ENCODE data around the gene RNF213.

RNF213 gene

DNA sequence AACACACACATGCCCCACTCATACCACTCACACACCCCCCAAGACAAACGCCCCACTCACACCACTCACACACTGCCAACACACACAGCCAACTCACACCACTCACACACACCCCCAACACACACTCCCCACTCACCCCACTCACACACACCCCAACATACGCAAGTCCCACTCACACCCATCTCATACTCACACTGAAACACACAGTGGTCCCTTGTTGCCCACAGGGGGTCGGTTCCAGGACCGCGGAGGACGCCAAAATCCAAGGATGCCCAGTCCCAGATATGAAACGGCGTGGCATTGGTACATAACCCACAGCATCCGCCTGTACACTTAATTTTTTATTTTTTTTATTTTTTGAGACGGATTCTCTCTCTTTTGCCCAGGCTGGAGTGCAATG is 20.9 kb downstream of the RNF213 start:
- TF ChIP-seq, protein P1, sequence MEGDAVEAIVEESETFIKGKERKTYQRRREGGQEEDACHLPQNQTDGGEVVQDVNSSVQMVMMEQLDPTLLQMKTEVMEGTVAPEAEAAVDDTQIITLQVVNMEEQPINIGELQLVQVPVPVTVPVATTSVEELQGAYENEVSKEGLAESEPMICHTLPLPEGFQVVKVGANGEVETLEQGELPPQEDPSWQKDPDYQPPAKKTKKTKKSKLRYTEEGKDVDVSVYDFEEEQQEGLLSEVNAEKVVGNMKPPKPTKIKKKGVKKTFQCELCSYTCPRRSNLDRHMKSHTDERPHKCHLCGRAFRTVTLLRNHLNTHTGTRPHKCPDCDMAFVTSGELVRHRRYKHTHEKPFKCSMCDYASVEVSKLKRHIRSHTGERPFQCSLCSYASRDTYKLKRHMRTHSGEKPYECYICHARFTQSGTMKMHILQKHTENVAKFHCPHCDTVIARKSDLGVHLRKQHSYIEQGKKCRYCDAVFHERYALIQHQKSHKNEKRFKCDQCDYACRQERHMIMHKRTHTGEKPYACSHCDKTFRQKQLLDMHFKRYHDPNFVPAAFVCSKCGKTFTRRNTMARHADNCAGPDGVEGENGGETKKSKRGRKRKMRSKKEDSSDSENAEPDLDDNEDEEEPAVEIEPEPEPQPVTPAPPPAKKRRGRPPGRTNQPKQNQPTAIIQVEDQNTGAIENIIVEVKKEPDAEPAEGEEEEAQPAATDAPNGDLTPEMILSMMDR (IDR thresholded peaks at IDR 0.05; ENCODE audit: unreplicated experiment in 3 of 3): no peak
- H3K9me3 Mint-ChIP-seq: no peaks in the 10 kb centered on the region
- H3K4me3 Mint-ChIP-seq: no peak overlapping the region
- peaks cover 3% of the 10 kb centered on the region for H3K36me3 Mint-ChIP-seq (ENCODE audit: low read depth)
- no peaks in the 10 kb centered on the region for H3K27me3 Mint-ChIP-seq (ENCODE audit: low read depth)
- peaks cover 7% of the 10 kb centered on the region for H3K4me1 Mint-ChIP-seq
- no peak overlapping the region for H3K27ac Mint-ChIP-seq

DNA sequence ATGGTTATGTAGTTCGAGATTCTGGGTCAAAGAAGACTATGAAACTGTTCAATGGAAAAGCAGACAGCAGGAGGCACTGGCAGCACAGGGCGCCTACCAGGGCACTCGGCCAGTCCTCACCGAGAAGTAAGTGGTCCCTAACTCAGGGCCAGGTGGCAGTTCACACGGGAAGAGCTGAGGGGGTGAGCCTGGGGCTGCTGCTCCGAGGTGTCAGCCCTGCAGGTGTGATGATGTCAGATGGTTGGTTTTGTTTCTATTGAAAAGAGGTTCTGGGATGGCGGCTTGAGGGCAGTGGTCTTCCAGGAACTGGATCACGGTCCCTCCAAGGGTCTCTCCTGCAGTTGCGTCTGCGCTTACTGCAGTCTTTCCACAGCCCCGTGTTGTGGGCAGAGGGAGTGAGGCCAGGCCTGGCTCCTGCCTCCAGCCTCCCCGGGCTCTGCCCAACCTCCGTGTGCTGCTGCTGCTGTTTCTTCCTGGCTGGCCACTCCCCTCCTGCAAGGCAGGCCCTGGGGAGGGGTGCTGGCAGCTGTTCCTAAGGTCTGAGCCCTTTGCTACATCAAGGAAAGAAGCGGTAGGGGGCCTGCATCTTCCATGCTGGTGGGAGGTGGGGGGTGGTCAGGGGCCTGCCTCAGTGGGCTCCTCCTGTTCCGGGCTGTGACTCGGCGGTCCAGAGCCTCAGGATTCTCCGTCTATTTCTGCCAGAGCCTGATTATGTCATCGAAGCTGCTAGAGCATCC is 22.6 kb downstream of the RNF213 start:
- no peak overlapping the region for H3K27ac Mint-ChIP-seq
- H3K4me1 Mint-ChIP-seq: peaks cover 7% of the 10 kb centered on the region
- H3K9me3 Mint-ChIP-seq: no peaks in the 10 kb centered on the region
- TF ChIP-seq, protein P1 (IDR thresholded peaks at IDR 0.05; ENCODE audit: unreplicated experiment in 3 of 3): no peak
- peaks cover 7% of the 10 kb centered on the region for H3K36me3 Mint-ChIP-seq (ENCODE audit: low read depth)
- H3K4me3 Mint-ChIP-seq: no peak overlapping the region
- no peaks in the 10 kb centered on the region for H3K27me3 Mint-ChIP-seq (ENCODE audit: low read depth)

DNA sequence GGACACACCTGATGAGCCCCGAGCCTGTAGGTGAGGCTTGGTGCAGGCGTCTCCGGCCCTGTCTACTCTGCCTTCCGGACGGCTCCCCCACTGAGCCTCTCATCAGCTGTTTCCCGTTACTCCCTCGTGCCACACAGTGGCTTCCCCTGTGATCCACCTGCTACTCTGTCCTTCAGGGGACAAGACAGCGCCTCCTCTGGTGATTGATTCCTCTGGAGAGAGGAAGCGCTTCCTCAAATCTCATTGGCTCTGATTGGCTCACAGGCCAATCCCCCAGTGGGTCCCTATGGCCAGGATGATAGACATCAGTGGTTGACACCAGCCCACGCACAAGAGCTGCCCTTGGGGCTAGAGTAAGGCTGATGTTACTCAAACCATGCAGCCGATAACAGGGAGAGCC is 24.0 kb downstream of the RNF213 start:
- no peaks in the 10 kb centered on the region for H3K9me3 Mint-ChIP-seq
- peaks cover 10% of the 10 kb centered on the region for H3K4me1 Mint-ChIP-seq
- H3K27me3 Mint-ChIP-seq (ENCODE audit: low read depth): no peaks in the 10 kb centered on the region
- H3K4me3 Mint-ChIP-seq: no peak overlapping the region
- peaks cover 10% of the 10 kb centered on the region for H3K36me3 Mint-ChIP-seq (ENCODE audit: low read depth)
- TF ChIP-seq, protein P1 (IDR thresholded peaks at IDR 0.05; ENCODE audit: unreplicated experiment in 3 of 3): no peak
- H3K27ac Mint-ChIP-seq: no peak overlapping the region

DNA sequence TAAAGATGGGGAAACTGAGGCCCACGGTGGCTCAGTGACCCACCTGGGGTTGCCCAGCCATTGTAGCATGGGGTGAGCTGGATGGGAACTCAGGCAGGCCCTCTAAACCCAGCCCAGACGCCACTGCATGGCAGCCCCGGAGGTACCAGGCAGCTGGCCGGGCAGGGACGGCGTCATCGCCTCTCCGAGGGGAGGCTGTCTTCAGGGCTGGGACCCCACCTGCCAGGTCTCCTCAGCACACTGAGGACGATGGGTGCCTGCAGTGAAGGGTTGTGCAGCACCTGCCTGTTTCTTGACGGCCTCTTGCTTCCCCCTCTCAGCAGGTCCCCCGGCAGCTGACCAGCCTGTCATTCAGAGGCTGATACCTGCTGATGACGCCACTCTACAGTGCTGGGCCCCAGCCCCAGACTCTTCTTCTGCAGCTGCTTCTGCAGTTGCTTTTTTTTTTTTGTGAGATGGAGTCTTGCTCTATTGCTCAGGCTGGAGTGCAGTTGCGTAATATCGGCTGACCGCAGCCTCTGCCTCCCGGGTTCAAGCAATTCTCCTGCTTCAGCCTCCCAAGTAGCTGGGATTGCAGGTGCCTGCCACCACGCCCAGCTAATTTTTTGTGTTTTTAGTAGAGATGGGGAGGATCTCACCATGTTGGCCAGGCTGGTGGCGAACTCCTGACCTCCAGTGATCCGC is 24.7 kb downstream of the RNF213 start:
- Mint-ChIP-seq H3K27ac (no peak overlapping the region), H3K36me3 (ENCODE audit: low read depth) (peaks cover 13% of the 10 kb centered on the region), H3K4me3 (no peak overlapping the region), H3K9me3 (no peaks in the 10 kb centered on the region), H3K27me3 (ENCODE audit: low read depth) (no peaks in the 10 kb centered on the region), H3K4me1 (peaks cover 5% of the 10 kb centered on the region)
- TF ChIP-seq, protein P1 (IDR thresholded peaks at IDR 0.05; ENCODE audit: unreplicated experiment in 3 of 3): no peak

DNA sequence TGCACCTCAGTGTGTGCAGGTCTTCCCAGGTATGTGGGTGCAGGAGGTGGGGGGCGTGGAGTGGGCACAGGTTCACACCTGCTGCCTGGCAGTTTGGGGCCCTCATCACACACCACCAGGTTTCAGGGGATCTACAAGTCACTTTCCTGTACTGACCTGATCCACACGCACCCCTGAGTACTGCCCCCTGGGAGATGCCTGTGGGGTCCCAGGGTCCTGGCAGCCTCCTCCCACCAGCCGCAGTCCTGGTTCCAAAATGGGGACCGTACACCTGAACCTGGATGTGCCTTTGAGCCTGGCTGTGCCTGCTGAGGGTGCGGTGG is 25.9 kb downstream of the RNF213 start:
- Mint-ChIP-seq H3K4me1 (peaks cover 5% of the 10 kb centered on the region), H3K4me3 (no peak overlapping the region), H3K36me3 (ENCODE audit: low read depth) (peaks cover 20% of the 10 kb centered on the region), H3K9me3 (no peaks in the 10 kb centered on the region), H3K27ac (no peak overlapping the region), H3K27me3 (ENCODE audit: low read depth) (no peaks in the 10 kb centered on the region)
- TF ChIP-seq, protein P1 (IDR thresholded peaks at IDR 0.05; ENCODE audit: unreplicated experiment in 3 of 3): no peak

DNA sequence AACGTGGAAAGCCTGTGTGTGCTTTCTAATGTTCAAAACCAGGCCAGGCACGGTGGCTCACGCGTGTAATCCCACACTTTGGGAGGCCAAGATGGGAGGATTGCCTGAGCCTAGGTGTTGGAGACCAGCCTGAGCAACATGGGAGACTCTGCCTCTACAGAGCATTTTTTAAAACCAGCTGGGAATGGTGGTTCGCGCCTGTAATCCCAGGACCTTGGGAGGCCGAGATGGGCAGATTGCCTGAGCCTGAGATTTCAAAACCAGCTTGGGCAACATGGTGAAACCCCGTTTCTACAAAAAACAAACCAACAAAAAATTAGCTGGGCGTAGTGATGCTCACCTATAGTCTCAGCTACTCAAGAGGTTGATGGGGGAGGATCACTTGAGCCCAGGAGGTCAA is 26.4 kb downstream of the RNF213 start:
- H3K4me3 Mint-ChIP-seq: no peak overlapping the region
- no peaks in the 10 kb centered on the region for H3K27me3 Mint-ChIP-seq (ENCODE audit: low read depth)
- H3K36me3 Mint-ChIP-seq (ENCODE audit: low read depth): peaks cover 21% of the 10 kb centered on the region
- TF ChIP-seq, protein P1 (IDR thresholded peaks at IDR 0.05; ENCODE audit: unreplicated experiment in 3 of 3): no peak
- H3K9me3 Mint-ChIP-seq: no peaks in the 10 kb centered on the region
- no peak overlapping the region for H3K27ac Mint-ChIP-seq
- peaks cover 5% of the 10 kb centered on the region for H3K4me1 Mint-ChIP-seq
